ENCODE results near the gene CHAT.

CHAT gene

DNA sequence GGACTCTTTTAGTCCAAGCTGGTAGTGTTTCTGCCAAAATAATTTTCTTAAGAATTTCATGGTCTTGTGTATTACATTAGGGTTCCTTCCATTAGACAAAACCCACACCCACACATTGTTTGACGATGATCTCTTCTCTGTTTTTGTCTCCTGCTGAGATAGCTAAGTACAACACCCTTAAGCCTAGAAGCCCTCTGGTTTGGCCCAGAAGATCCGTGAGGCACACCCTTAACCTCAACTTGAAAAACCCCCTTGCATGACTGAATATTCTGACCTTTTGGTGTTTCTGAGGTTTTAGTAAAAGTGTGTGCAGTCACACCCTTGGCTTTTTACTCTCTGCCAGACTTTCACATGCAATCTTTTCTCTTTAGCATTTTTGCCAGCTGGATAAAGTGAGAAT lies 45.6 kb upstream of the CHAT start:
- H3K27ac ChIP-seq (ENCODE audit: low read depth, low read length): no peak overlapping the region
- TF ChIP-seq, protein P1, sequence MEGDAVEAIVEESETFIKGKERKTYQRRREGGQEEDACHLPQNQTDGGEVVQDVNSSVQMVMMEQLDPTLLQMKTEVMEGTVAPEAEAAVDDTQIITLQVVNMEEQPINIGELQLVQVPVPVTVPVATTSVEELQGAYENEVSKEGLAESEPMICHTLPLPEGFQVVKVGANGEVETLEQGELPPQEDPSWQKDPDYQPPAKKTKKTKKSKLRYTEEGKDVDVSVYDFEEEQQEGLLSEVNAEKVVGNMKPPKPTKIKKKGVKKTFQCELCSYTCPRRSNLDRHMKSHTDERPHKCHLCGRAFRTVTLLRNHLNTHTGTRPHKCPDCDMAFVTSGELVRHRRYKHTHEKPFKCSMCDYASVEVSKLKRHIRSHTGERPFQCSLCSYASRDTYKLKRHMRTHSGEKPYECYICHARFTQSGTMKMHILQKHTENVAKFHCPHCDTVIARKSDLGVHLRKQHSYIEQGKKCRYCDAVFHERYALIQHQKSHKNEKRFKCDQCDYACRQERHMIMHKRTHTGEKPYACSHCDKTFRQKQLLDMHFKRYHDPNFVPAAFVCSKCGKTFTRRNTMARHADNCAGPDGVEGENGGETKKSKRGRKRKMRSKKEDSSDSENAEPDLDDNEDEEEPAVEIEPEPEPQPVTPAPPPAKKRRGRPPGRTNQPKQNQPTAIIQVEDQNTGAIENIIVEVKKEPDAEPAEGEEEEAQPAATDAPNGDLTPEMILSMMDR (IDR thresholded peaks at IDR 0.05; ENCODE audit: low read depth, low read length, poor library complexity, severe bottlenecking): no peak
- no peak for TF ChIP-seq EZH2phosphoT487 (IDR thresholded peaks at IDR 0.05; ENCODE audit: borderline replicate concordance, low read length)

DNA sequence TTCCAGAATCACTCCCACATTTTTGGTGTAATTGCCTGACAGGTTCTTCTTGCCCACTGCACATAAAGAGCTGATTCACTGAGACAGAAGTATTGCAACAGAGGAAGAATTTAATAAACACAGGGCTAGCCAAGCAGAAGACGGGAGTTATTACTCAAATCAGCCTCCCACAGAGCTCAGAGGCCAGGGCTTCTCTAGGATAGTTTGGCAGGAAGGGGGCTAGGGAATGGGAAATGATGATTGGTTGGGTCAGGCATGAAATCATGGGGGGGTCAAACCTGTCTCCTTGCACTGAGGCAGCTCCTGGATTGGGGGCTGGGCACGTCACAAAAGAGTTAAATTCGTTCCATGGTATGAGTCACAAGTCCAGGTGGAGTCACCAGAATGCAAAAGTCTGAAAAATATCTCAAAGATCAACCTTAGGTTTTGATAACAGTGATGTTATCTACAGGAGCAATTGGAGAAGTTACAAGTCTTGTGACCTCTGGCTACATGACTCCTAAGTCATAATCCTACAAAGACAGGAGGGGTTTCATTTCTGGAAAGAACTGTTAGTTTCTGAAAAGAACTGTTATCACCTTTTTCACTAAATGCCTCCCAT lies 44.7 kb upstream of the CHAT start:
- H3K9me2 ChIP-seq (replicated peaks; ENCODE audit: control insufficient read depth, low read length): no peaks in the 10 kb centered on the region

More for the DNA sequence above, 45.6 kb upstream of the CHAT start:
- H3K9me2 ChIP-seq (replicated peaks; ENCODE audit: control insufficient read depth, low read length): no peaks in the 10 kb centered on the region
- H4K20me1 ChIP-seq (ENCODE audit: control insufficient read depth, insufficient read depth, low read depth, low read length): no peaks in the 10 kb centered on the region
- no peak overlapping the region for H3K4me2 ChIP-seq (ENCODE audit: low read length)
- peaks cover 8% of the 10 kb centered on the region; the same call in 1 of the 2 replicates for H3K9me3 ChIP-seq (ENCODE audit: control insufficient read depth, insufficient read depth, low read length)
- H3K27me3 ChIP-seq (ENCODE audit: control insufficient read depth, low read length): peaks cover 2% of the 10 kb centered on the region; the same call in 1 of the 2 replicates
- H3K4me1 ChIP-seq (ENCODE audit: control insufficient read depth, low read length): no peaks in the 10 kb centered on the region
- H3F3A ChIP-seq (ENCODE audit: control insufficient read depth, insufficient read depth): no peaks in the 10 kb centered on the region
- H3K79me2 ChIP-seq (ENCODE audit: control insufficient read depth, low read length): no peaks in the 10 kb centered on the region
- no peaks in the 10 kb centered on the region for H3K36me3 ChIP-seq (ENCODE audit: control insufficient read depth, low read length)
- no peak overlapping the region for H3K4me3 ChIP-seq (ENCODE audit: low read length)

DNA sequence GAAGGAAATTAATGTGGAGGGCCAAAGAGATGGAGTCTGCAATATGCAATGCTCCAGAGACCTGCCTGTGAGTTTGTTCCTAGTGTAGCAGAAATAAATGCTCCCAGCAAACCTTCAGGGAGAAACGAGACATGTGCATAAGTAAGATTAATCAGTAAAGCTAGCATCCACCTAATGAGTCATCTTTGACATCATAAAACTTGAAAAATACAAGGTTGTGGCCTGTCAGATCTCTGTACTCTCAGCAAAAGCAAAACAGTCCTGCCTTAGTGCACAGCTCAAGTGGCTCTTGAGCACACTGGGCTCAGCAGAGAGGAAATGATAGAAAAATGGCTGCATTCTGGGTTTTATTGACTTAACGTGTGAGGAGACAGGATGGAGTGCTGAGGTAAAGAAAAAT lies 42.4 kb upstream of the CHAT start:
- no peak overlapping the region for H3K4me3 ChIP-seq (ENCODE audit: low read length)
- H3K27me3 ChIP-seq (ENCODE audit: control insufficient read depth, low read length): peaks cover 2% of the 10 kb centered on the region; the same call in 1 of the 2 replicates
- H3K27ac ChIP-seq (ENCODE audit: low read depth, low read length): no peak overlapping the region
- no peaks in the 10 kb centered on the region for H3K36me3 ChIP-seq (ENCODE audit: control insufficient read depth, low read length)
- H3K79me2 ChIP-seq (ENCODE audit: control insufficient read depth, low read length): no peaks in the 10 kb centered on the region
- no peaks in the 10 kb centered on the region for H3K4me1 ChIP-seq (ENCODE audit: control insufficient read depth, low read length)
- no peak overlapping the region for H3K4me2 ChIP-seq (ENCODE audit: low read length)
- H3F3A ChIP-seq (ENCODE audit: control insufficient read depth, insufficient read depth): no peaks in the 10 kb centered on the region
- TF ChIP-seq, protein P1 (IDR thresholded peaks at IDR 0.05; ENCODE audit: low read depth, low read length, poor library complexity, severe bottlenecking): no peak
- TF ChIP-seq EZH2phosphoT487 (IDR thresholded peaks at IDR 0.05; ENCODE audit: borderline replicate concordance, low read length): no peak
- no peaks in the 10 kb centered on the region for H4K20me1 ChIP-seq (ENCODE audit: control insufficient read depth, insufficient read depth, low read depth, low read length)
- peaks cover 8% of the 10 kb centered on the region; the same call in 1 of the 2 replicates for H3K9me3 ChIP-seq (ENCODE audit: control insufficient read depth, insufficient read depth, low read length)
- no peaks in the 10 kb centered on the region for H3K9me2 ChIP-seq (replicated peaks; ENCODE audit: control insufficient read depth, low read length)

More for the DNA sequence above, 44.7 kb upstream of the CHAT start:
- Histone ChIP-seq H4K20me1 (ENCODE audit: control insufficient read depth, insufficient read depth, low read depth, low read length) (no peaks in the 10 kb centered on the region), H3K27me3 (ENCODE audit: control insufficient read depth, low read length) (peaks cover 2% of the 10 kb centered on the region; the same call in 1 of the 2 replicates), H3K4me2 (ENCODE audit: low read length) (no peak overlapping the region), H3K36me3 (ENCODE audit: control insufficient read depth, low read length) (no peaks in the 10 kb centered on the region), H3K9me3 (ENCODE audit: control insufficient read depth, insufficient read depth, low read length) (peaks cover 8% of the 10 kb centered on the region; the same call in 1 of the 2 replicates), H3K4me3 (ENCODE audit: low read length) (no peak overlapping the region), H3F3A (ENCODE audit: control insufficient read depth, insufficient read depth) (no peaks in the 10 kb centered on the region), H3K27ac (ENCODE audit: low read depth, low read length) (no peak overlapping the region), H3K79me2 (ENCODE audit: control insufficient read depth, low read length) (no peaks in the 10 kb centered on the region), H3K4me1 (ENCODE audit: control insufficient read depth, low read length) (no peaks in the 10 kb centered on the region)
- TF ChIP-seq EZH2phosphoT487 (IDR thresholded peaks at IDR 0.05; ENCODE audit: borderline replicate concordance, low read length): no peak
- TF ChIP-seq, protein P1 (IDR thresholded peaks at IDR 0.05; ENCODE audit: low read depth, low read length, poor library complexity, severe bottlenecking): no peak
